DOHH2 (cell line): Measurements from ENCODE around the gene RAET1E.

Experiments used
- EZH2phosphoT487 ChIP-seq: fragments of 200-600 bp; sonication (generic); IDR thresholded peaks from 2 replicates; pipeline ENCODE4 v1.6.1; 2017; ENCODE audit warnings: borderline replicate concordance, mild to moderate bottlenecking, antibody characterized with exemption, low read length, moderate library complexity, mixed read lengths
- TF ChIP-seq, protein P1 (sequence below): fragments of 200-600 bp; sonication (generic); IDR thresholded peaks from one replicate; pipeline ENCODE4 v1.5.1; 2014; ENCODE audit warnings: antibody characterized with exemption, mild to moderate bottlenecking, low read depth, low read length; ENCODE audit not compliant: poor library complexity, severe bottlenecking

DNA sequence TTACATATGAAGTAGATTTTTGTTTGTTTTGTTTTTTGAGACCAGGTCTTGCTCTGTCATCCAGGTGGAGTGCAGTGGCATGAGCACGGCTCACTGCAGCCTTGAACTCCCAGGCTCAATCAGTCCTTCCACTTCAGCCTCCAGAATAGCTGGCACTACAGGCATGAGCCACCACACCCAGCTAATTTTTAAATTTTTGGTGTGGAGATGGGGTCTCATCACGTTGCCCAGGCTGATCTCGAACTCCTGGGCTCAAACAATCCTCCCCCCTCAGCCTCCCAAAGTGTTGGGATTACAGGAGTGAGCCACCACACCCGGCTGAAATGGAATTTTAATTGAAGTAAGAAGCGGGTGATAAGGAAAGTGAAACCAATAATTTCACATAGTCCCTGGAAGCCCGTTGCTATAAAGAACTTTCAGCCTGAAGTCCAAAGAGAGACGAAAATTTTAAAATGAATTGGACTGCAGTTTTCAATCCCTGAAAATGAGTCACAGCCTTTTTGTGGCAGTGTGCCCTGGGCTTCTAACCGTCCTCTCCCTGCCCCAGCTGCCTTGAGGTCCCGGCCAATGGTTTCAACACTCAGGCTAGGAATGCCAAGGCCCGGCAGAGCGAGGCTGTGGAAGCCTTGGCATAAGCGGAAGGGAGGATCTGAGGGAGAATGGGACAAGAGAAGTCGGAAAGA, 757 bp downstream of the RAET1E start:
- TF ChIP-seq, protein P1, sequence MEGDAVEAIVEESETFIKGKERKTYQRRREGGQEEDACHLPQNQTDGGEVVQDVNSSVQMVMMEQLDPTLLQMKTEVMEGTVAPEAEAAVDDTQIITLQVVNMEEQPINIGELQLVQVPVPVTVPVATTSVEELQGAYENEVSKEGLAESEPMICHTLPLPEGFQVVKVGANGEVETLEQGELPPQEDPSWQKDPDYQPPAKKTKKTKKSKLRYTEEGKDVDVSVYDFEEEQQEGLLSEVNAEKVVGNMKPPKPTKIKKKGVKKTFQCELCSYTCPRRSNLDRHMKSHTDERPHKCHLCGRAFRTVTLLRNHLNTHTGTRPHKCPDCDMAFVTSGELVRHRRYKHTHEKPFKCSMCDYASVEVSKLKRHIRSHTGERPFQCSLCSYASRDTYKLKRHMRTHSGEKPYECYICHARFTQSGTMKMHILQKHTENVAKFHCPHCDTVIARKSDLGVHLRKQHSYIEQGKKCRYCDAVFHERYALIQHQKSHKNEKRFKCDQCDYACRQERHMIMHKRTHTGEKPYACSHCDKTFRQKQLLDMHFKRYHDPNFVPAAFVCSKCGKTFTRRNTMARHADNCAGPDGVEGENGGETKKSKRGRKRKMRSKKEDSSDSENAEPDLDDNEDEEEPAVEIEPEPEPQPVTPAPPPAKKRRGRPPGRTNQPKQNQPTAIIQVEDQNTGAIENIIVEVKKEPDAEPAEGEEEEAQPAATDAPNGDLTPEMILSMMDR: no peak
- TF ChIP-seq EZH2phosphoT487: no peak
